Activated T-cell treated with anti-CD3 and anti-CD28 coated beads, Interleukin-2, amount 50 U/mL, for 24 hours (primary cell): Measurements from ENCODE around the gene MUC6.

Source experiments
- DNase-seq: peaks from one replicate; pipeline ENCODE4 v3.0.0-alpha.2; 2020
- H3K27ac Mint-ChIP-seq: 2 replicates; pipeline ENCODE4 v1.8.0; 2020; ENCODE audit warnings: mild to moderate bottlenecking, mixed read lengths
- H3K27me3 Mint-ChIP-seq: 2 replicates; pipeline ENCODE4 v1.8.0; 2020; ENCODE audit warnings: mixed read lengths
- H3K36me3 Mint-ChIP-seq: 2 replicates; pipeline ENCODE4 v1.8.0; 2020; ENCODE audit warnings: low read depth, mixed read lengths
- H3K4me1 Mint-ChIP-seq: 2 replicates; pipeline ENCODE4 v1.8.0; 2020; ENCODE audit warnings: low read depth, mixed read lengths
- H3K4me3 Mint-ChIP-seq: 2 replicates; pipeline ENCODE4 v1.8.0; 2020; ENCODE audit warnings: mild to moderate bottlenecking, moderate library complexity, mixed read lengths
- H3K9me3 Mint-ChIP-seq: 2 replicates; pipeline ENCODE4 v1.8.0; 2020; ENCODE audit warnings: mixed read lengths

Gene MUC6

GRCh38 chr11:1050581-1051355 lies 14.2 kb upstream of the MUC6 start:
- H3K36me3 Mint-ChIP-seq = no peaks in the 10 kb centered on the region
- H3K4me1 Mint-ChIP-seq = peaks cover 2% of the 10 kb centered on the region
- H3K27me3 Mint-ChIP-seq = peaks cover 19% of the 10 kb centered on the region
- H3K27ac Mint-ChIP-seq = no peak overlapping the region
- DNase-seq = peak; percentile 85
- H3K4me3 Mint-ChIP-seq = no peak overlapping the region
- no peaks in the 10 kb centered on the region for H3K9me3 Mint-ChIP-seq

GRCh38 chr11:1049911-1050580 lies 13.5 kb upstream of the MUC6 start:
- DNase-seq = peak; percentile 25
- H3K27me3 Mint-ChIP-seq = peaks cover 19% of the 10 kb centered on the region

DNA sequence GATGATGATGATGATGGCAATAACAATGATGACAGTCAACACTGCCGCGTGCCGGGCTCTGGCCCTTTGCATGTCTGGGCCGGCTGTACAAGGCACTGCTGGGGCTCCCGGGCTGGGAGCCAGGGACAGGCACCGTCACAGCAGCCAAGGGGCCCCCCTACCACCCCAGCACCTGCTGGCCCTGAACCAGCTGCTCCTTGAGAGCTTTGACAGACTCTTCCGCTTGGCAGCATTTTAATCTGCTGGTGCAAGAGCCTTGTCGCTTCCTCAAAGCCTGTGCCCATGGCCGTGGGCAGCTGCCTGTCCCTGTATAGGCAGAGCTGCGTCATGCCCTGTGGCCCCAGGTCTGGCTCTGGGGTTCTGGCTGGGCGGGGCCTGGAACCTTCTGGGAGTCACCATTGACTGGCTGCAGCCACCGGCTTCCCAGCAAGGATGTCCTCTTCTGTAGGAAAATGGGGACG lies 12.9 kb upstream of the MUC6 start:
- Mint-ChIP-seq H3K27me3 (peaks cover 19% of the 10 kb centered on the region), H3K36me3 (no peaks in the 10 kb centered on the region), H3K9me3 (no peaks in the 10 kb centered on the region), H3K4me1 (peaks cover 2% of the 10 kb centered on the region), H3K4me3 (no peak overlapping the region), H3K27ac (no peak overlapping the region)
- peak; percentile 23 for DNase-seq

More at GRCh38 chr11:1049911-1050580, 13.5 kb upstream of the MUC6 start:
- Mint-ChIP-seq H3K9me3 (no peaks in the 10 kb centered on the region), H3K27ac (no peak overlapping the region), H3K4me3 (no peak overlapping the region), H3K4me1 (peaks cover 2% of the 10 kb centered on the region), H3K36me3 (no peaks in the 10 kb centered on the region)

DNA sequence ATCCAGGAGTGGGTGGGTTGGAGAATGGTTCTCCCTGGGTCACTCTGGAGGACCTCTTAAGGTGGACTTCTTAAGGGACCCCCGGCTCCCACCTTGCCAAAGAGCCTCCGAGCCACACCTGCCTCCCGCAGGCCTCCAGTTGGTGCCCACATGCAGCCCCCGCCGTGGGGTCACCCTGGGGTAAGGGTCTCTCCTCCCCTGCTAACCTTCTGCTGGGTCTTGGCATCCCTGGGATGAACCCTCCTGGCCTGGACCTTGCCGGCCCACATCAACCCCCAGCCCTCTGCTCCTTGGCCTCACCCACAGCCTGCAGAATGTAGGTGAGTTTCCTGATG lies 12.5 kb upstream of the MUC6 start:
- Mint-ChIP-seq H3K4me3 (no peak overlapping the region), H3K9me3 (no peaks in the 10 kb centered on the region), H3K27ac (no peak overlapping the region), H3K4me1 (peaks cover 2% of the 10 kb centered on the region), H3K36me3 (no peaks in the 10 kb centered on the region), H3K27me3 (peaks cover 19% of the 10 kb centered on the region)
- peak; percentile 11 for DNase-seq

DNA sequence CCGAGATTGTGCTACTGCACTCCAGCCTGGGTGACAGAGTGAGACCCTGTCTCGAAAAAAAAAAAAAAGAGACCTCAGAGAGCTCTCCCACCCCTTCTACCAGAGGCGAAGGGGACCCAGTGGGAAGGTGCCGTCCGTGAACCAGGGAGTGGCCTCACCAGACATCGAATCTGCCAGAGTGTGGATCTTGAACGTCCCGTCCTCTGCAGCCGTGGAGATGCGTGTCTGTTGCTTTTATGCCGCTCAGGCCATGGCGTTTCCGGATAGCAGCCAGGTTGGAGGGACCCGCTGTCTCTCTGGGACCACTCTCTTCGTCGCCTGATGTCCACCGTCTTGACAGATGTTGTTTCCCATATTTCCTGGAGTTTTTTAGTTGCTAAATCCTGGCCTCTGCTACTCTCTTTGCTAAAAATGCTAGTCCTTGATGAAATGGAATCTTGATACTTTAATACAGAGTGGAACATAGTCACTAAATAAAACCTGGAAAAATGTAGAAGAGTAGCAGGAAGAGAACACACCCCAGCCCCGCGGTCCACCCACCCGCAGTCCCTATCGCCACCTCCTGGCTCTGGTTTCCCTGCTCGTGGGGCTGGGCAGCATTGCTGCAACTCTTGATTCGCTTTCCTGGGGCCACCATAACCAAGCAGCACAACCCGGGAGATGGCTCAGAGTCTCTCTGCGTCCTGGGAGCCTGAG lies 12.0 kb upstream of the MUC6 start:
- DNase-seq = no peak
- H3K36me3 Mint-ChIP-seq = no peaks in the 10 kb centered on the region
- no peak overlapping the region for H3K4me3 Mint-ChIP-seq
- H3K27ac Mint-ChIP-seq = no peak overlapping the region
- peaks cover 2% of the 10 kb centered on the region for H3K4me1 Mint-ChIP-seq
- H3K9me3 Mint-ChIP-seq = no peaks in the 10 kb centered on the region
- H3K27me3 Mint-ChIP-seq = peaks cover 19% of the 10 kb centered on the region

DNA sequence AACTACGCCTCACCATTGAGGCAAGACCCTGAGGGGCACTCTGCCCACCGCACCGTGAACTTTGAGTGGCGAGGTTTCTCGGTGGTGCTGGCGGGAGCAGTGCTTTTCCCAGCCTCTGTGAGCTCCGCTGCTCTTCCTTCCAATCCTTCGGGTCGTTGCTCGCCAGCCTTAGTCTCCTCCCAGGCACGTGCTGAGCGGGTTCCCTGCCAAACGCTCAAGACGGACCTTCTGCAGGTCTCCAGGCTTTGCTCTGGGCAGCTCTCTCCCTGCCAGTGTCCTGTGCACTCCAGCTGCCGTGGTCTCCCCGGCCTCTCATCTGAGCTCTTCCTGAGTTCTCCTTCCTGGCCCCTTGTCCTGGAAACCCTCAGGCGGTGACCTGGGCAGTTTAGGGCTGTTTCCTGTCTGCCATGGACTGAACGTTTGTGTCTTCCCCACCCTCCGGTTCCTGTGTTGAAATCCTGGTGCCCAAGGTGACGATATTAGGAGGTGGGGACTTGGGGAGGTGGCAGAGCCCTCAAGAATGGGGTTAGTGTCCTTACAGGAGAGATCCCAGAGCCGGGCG lies 11.2 kb upstream of the MUC6 start:
- Mint-ChIP-seq H3K4me3 (no peak overlapping the region), H3K4me1 (peaks cover 2% of the 10 kb centered on the region), H3K27ac (no peak overlapping the region), H3K9me3 (no peaks in the 10 kb centered on the region), H3K36me3 (no peaks in the 10 kb centered on the region), H3K27me3 (peaks cover 19% of the 10 kb centered on the region)
- DNase-seq = peak; percentile 19

DNA sequence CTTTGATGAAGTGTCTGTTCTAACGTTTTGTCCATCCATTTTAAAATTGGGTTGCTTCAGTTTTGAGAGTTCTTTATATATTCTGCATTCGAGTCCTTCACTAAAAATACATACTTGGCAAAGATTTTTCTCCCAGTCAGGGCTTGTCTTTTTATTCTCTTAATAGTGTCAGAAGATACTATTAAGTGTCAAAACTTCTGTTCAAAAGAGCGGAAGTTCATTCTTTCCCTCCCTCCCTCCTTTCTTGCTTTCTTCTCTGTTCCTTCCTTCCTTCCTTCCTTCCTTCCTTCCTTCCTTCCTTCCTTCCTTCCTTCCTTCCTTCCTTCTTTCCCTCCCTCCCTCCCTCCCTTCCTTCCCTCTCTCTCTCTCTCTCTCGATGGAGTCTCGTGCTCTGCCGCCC lies 7.6 kb upstream of the MUC6 start:
- no peak overlapping the region for H3K27ac Mint-ChIP-seq
- H3K9me3 Mint-ChIP-seq = no peaks in the 10 kb centered on the region
- H3K27me3 Mint-ChIP-seq = peaks cover 17% of the 10 kb centered on the region
- DNase-seq = no peak
- no peaks in the 10 kb centered on the region for H3K36me3 Mint-ChIP-seq
- H3K4me1 Mint-ChIP-seq = no peaks in the 10 kb centered on the region
- no peak overlapping the region for H3K4me3 Mint-ChIP-seq

- Mint-ChIP-seq H3K4me1 (no peaks in the 10 kb centered on the region), H3K27ac (no peak overlapping the region), H3K9me3 (no peaks in the 10 kb centered on the region)
These were observed 7.1 kb upstream of the MUC6 start for GRCh38 chr11:1043563-1044096.

DNA sequence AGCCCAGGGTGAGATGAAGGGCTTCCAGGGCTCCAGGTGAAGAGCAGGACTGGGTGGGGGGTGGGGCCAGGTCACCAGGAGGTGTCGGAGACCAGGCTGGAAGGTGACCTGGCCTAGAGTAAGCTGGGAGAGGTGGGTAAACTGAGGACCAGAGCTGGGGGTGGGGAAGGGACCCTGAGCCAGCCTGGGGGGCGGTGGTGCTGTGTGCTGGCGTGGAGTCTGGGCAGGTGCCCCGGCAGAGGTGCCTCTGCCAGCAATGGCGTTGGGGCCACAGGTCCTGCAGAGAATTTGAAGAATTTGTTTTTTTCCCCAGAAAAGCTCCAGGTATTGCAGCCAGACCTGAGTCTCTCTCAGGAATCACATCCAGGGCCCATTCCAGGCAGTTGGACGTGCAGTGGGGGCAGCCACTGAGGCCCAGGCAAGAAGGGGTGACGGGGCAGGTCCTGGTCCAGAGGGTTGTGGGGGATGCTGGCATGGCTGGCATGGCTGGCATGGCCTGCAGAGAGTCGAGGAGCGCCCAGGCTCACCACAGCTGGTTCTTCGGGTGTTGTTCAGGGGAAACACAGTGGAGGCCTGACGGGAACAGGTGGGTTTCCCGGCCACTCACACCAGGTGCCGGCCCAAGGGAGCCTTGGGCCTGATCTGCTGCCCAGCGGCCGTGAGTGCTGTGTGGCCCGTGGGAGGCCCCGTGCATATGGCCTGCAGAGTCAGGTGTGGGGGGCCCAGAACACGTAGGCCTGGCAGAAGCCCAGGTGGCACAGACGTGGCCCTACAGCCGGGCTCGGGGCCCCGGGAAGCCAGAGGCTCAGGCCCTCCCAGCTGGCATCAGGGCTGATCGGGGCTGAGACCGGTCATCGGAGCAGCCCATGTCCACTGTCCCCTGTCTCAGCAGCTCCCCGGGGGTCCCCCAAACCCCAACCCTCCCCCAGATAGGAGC lies 6.4 kb upstream of the MUC6 start:
- no peaks in the 10 kb centered on the region for H3K4me1 Mint-ChIP-seq
- no peak overlapping the region for H3K27ac Mint-ChIP-seq
- H3K27me3 Mint-ChIP-seq = peaks cover 12% of the 10 kb centered on the region
- no peak overlapping the region for H3K4me3 Mint-ChIP-seq
- DNase-seq = no peak
- H3K9me3 Mint-ChIP-seq = no peaks in the 10 kb centered on the region
- no peaks in the 10 kb centered on the region for H3K36me3 Mint-ChIP-seq

More at GRCh38 chr11:1043563-1044096, 7.1 kb upstream of the MUC6 start:
- Mint-ChIP-seq H3K4me3 (no peak overlapping the region), H3K27me3 (peaks cover 15% of the 10 kb centered on the region), H3K36me3 (no peaks in the 10 kb centered on the region)
- no peak for DNase-seq

- H3K36me3 Mint-ChIP-seq = no peaks in the 10 kb centered on the region
- no peak overlapping the region for H3K4me3 Mint-ChIP-seq
- H3K9me3 Mint-ChIP-seq = no peaks in the 10 kb centered on the region
These were observed 5.6 kb upstream of the MUC6 start for GRCh38 chr11:1041936-1042608.

GRCh38 chr11:1041471-1041870 lies 5.0 kb upstream of the MUC6 start:
- Mint-ChIP-seq H3K4me3 (no peak overlapping the region), H3K27me3 (peaks cover 4% of the 10 kb centered on the region), H3K9me3 (no peaks in the 10 kb centered on the region), H3K4me1 (no peaks in the 10 kb centered on the region), H3K27ac (no peak overlapping the region), H3K36me3 (no peaks in the 10 kb centered on the region)
- no peak for DNase-seq

More at GRCh38 chr11:1041936-1042608, 5.6 kb upstream of the MUC6 start:
- Mint-ChIP-seq H3K4me1 (no peaks in the 10 kb centered on the region), H3K27ac (no peak overlapping the region), H3K27me3 (peaks cover 7% of the 10 kb centered on the region)
- DNase-seq = no peak

GRCh38 chr11:1041149-1041467 lies 4.6 kb upstream of the MUC6 start:
- no peak for DNase-seq
- H3K27me3 Mint-ChIP-seq = peaks cover 4% of the 10 kb centered on the region
- H3K4me3 Mint-ChIP-seq = no peak overlapping the region
- H3K36me3 Mint-ChIP-seq = no peaks in the 10 kb centered on the region
- H3K27ac Mint-ChIP-seq = no peak overlapping the region
- H3K4me1 Mint-ChIP-seq = no peaks in the 10 kb centered on the region
- no peaks in the 10 kb centered on the region for H3K9me3 Mint-ChIP-seq

DNA sequence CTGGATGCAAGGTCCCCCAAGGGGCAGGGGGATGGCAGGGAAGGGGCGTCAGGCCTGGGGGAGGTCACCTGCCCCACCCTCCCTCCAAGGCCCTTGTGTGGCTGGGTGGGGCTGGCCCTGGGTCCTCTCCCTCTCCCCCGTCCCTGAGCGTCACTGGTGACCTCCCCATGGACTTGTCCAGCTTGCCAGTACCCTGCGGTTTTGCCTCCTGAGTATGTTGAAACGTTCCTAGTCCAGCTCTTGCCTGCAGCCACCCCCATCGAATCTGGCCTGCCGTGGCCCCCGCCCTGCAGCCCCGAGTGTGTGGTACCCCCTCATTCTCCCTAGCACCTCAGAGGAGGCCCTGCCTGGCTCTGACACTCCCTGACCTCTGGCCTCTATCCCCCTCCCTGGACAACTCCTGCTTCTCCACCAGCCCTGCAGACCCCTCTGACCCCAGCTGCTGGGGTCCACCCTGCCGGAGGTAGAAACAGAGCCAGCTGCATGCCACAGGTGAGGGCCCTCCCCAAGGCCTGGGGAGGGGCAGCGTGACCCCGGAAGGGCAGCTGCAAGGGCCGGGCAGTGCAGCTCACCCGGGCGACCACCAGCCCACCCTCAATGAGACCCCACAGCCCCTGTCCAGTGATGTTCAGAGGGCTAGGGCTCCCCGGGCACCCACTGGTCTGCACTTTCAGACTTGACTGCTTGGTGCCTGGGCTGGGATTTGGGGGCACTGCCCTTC lies 4.1 kb upstream of the MUC6 start:
- no peaks in the 10 kb centered on the region for H3K4me1 Mint-ChIP-seq
- peaks cover 4% of the 10 kb centered on the region for H3K27me3 Mint-ChIP-seq
- no peak for DNase-seq
- H3K9me3 Mint-ChIP-seq = no peaks in the 10 kb centered on the region
- H3K36me3 Mint-ChIP-seq = no peaks in the 10 kb centered on the region
- no peak overlapping the region for H3K27ac Mint-ChIP-seq
- no peak overlapping the region for H3K4me3 Mint-ChIP-seq
